ENCODE measurements around the gene KCNJ6.
"Not testable (repeated sequence)": the region's sequence is repeated elsewhere in the genome, so short reads cannot be mapped to it uniquely, and the experiment has no call there.

The KCNJ6 gene

DNA sequence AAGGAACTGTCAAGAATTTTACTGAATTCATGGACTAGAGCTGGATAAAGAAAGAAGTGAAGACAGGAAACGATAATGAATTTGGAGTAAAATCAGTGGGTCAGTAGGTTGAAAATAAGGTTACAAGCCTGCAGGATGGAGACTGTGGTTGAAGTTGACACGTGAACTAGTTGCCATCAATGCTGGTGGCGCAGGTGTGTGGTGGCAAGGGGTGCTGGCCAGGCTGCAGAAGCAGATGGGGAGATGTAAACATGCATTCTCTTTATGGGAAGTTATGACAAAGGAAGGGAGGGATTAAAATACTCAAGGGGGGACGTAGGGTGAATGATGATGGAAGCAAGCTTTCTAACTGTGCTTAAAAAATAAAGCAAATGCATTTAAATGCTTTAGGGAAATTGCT, 263.1 kb downstream of the KCNJ6 start:
- Histone ChIP-seq H3K9me3 (replicated peaks; ENCODE audit: low read length) (no peaks in the 10 kb centered on the region), H3K9ac (ENCODE audit: low read depth, low read length) (no peak overlapping the region), H3K36me3 (ENCODE audit: insufficient read depth, low read length) (no peaks in the 10 kb centered on the region), H3K4me3 (ENCODE audit: low read length) (no peak overlapping the region), H3K27me3 (ENCODE audit: control insufficient read depth, insufficient read depth, low read length) (peaks cover 12% of the 10 kb centered on the region), H3K4me2 (ENCODE audit: low read length) (no peak overlapping the region), H3K4me1 (ENCODE audit: control insufficient read depth, insufficient read depth, low read length) (peaks cover 4% of the 10 kb centered on the region)

DNA sequence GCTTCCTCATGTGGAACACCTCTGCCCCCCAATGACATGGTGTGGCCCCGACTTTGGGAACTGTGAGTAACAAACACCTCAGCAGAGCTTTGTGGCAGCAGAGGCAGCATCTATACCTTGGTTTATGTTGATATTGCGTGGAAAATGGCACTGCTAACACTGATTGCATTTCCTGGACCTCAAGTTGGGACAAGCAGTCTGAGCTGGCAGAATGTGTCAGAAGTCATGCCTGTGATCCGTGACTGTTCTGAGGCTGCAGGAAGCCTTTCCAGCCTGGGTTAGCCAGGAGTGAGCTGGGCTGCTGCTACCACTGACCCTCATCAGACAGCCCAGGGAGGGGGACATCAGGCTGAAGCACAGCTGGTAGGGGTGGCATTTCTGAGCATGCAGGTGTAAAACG, 268.5 kb downstream of the KCNJ6 start:
- H3K27me3 ChIP-seq (ENCODE audit: control insufficient read depth, insufficient read depth, low read length) = peaks cover 7% of the 10 kb centered on the region
- no peaks in the 10 kb centered on the region for H3K9me3 ChIP-seq (replicated peaks; ENCODE audit: low read length)
- no peak overlapping the region for H3K4me3 ChIP-seq (ENCODE audit: low read length)
- H3K4me1 ChIP-seq (ENCODE audit: control insufficient read depth, insufficient read depth, low read length) = no peaks in the 10 kb centered on the region
- no peak overlapping the region for H3K9ac ChIP-seq (ENCODE audit: low read depth, low read length)
- no peaks in the 10 kb centered on the region for H3K36me3 ChIP-seq (ENCODE audit: insufficient read depth, low read length)
- H3K4me2 ChIP-seq (ENCODE audit: low read length) = no peak overlapping the region

DNA sequence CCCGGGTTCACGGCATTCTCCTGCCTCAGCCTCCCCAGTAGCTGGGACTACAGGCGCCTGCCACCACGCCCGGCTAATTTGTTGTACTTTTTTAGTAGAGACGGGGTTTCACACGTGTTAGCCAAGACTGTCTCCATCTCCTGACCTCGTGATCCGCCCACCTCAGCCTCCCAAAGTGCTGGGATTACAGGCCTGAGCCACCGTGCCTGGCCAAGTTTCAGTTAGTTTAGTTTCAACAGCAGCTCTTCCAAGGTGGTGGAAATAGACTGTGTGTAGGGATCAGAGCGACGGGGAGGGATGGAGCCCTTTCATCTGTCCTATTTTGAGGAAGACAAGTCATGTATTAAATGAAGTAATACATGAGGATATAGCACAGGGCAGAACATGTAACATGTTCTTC, 269.5 kb downstream of the KCNJ6 start:
- H3K4me2 ChIP-seq (ENCODE audit: low read length); H3K4me1 ChIP-seq (ENCODE audit: control insufficient read depth, insufficient read depth, low read length); H3K9me3 ChIP-seq (replicated peaks; ENCODE audit: low read length); H3K4me3 ChIP-seq (ENCODE audit: low read length); H3K36me3 ChIP-seq (ENCODE audit: insufficient read depth, low read length); H3K9ac ChIP-seq (ENCODE audit: low read depth, low read length); H3K27me3 ChIP-seq (ENCODE audit: control insufficient read depth, insufficient read depth, low read length): not testable (repeated sequence)

DNA sequence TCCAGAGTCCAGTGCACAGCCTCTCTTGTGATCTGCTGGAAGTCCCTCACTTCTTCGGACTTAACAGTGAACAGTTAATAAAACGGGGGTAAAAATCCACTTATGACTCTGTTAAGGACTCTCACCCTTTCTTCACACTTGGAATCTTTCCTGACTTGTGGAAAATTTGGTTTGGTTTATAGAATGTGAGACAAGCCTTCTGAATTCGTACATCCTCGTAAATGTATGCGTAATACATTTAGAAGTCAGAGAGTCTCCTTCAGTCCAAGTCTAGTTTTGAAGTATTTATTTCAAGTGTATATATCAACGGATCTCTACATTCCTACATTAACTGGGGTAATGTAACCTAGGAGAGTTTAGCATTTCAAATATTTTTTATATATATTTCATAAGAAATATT, 270.4 kb downstream of the KCNJ6 start:
- Histone ChIP-seq H3K4me3 (ENCODE audit: low read length) (no peak overlapping the region), H3K4me1 (ENCODE audit: control insufficient read depth, insufficient read depth, low read length) (no peaks in the 10 kb centered on the region), H3K27me3 (ENCODE audit: control insufficient read depth, insufficient read depth, low read length) (no peaks in the 10 kb centered on the region), H3K9me3 (replicated peaks; ENCODE audit: low read length) (no peaks in the 10 kb centered on the region), H3K4me2 (ENCODE audit: low read length) (no peak overlapping the region), H3K36me3 (ENCODE audit: insufficient read depth, low read length) (no peaks in the 10 kb centered on the region), H3K9ac (ENCODE audit: low read depth, low read length) (no peak overlapping the region)

DNA sequence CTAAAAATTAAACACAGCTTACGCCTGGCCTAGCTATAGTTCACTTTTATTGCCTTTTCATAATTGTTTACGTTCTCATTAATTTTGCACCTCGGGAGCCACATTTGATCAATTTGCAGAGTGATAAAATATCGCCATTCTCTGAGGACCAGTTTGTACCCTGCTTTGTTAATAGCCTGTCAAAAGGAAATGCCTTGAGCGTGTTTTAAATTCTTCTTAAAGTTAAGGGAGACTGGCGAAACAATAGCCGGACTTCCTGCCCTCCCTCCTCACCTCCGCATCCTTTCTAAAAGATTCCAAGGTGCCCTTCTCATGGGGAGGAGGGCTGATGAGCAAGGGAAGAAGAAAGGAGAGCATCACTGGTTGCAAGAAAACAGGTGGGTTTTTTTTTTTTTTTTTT, 271.6 kb downstream of the KCNJ6 start:
- Histone ChIP-seq H3K4me1 (ENCODE audit: control insufficient read depth, insufficient read depth, low read length) (no peaks in the 10 kb centered on the region), H3K9ac (ENCODE audit: low read depth, low read length) (no peak overlapping the region), H3K4me2 (ENCODE audit: low read length) (no peak overlapping the region), H3K4me3 (ENCODE audit: low read length) (no peak overlapping the region), H3K27me3 (ENCODE audit: control insufficient read depth, insufficient read depth, low read length) (no peaks in the 10 kb centered on the region), H3K36me3 (ENCODE audit: insufficient read depth, low read length) (no peaks in the 10 kb centered on the region), H3K9me3 (replicated peaks; ENCODE audit: low read length) (no peaks in the 10 kb centered on the region)

DNA sequence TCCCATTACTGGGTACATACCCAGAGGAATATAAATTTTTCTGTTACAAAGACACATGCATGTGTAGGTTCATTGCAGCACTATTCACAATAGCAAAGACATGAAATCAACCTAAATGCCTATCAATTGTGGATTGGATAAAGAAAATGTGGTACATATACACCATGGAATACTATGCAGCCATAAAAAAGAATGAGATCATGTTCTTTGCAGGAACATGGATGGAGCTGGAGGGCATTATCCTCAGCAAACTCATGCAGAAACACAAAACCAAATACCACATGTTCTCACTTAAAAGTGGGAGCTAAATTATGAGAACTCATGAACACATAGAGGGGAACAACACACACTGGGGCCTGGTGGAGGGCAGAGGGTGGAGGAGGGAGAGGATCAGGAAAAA, 272.4 kb downstream of the KCNJ6 start:
- H3K9me3 ChIP-seq (replicated peaks; ENCODE audit: low read length); H3K4me1 ChIP-seq (ENCODE audit: control insufficient read depth, insufficient read depth, low read length); H3K9ac ChIP-seq (ENCODE audit: low read depth, low read length); H3K36me3 ChIP-seq (ENCODE audit: insufficient read depth, low read length); H3K4me2 ChIP-seq (ENCODE audit: low read length); H3K4me3 ChIP-seq (ENCODE audit: low read length); H3K27me3 ChIP-seq (ENCODE audit: control insufficient read depth, insufficient read depth, low read length): not testable (repeated sequence)

DNA sequence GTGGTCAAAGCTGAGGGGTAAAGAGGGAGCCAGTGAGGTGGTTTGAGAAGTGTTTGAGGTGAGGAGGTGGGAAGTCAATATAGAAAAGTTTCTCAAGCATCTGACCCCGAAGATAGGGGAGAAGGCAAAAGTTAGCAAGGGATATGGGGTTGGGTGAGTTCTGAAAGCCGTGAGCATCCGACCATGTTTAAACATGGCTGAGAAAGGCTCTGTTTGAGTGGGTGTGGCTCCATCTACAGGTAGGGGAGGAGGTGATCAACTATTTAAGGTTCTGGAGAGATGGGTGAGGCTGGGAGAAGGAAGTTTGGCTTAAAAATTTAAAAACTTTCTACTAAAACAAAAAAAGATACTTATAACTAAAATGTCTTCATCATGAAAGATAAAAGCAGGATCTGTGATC, 273.8 kb downstream of the KCNJ6 start:
- no peaks in the 10 kb centered on the region for H3K27me3 ChIP-seq (ENCODE audit: control insufficient read depth, insufficient read depth, low read length)
- no peak overlapping the region for H3K9ac ChIP-seq (ENCODE audit: low read depth, low read length)
- no peaks in the 10 kb centered on the region for H3K9me3 ChIP-seq (replicated peaks; ENCODE audit: low read length)
- no peaks in the 10 kb centered on the region for H3K4me1 ChIP-seq (ENCODE audit: control insufficient read depth, insufficient read depth, low read length)
- H3K4me2 ChIP-seq (ENCODE audit: low read length) = no peak overlapping the region
- no peak overlapping the region for H3K4me3 ChIP-seq (ENCODE audit: low read length)
- H3K36me3 ChIP-seq (ENCODE audit: insufficient read depth, low read length) = no peaks in the 10 kb centered on the region

DNA sequence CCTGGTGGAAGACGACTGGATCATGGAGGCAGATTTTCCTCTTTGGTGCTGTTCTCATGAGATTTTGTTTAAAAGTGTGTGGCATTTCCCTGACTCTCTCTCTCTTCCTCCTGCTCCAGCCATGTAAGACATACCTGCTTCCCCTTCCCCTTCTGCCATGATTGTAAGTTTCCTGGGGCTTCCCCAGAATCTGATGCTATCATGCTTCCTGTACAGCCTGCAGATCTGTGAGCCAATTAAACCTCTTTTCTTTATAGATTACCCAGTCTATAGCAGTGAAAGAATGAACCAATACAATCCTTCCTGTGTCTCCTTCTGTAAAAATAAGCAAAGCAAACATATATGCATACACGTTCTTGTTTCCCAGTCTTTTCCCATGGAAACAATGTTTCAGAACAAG, 276.5 kb downstream of the KCNJ6 start:
- no peak overlapping the region for H3K9ac ChIP-seq (ENCODE audit: low read depth, low read length)
- H3K4me2 ChIP-seq (ENCODE audit: low read length) = no peak overlapping the region
- H3K36me3 ChIP-seq (ENCODE audit: insufficient read depth, low read length) = no peaks in the 10 kb centered on the region
- no peaks in the 10 kb centered on the region for H3K27me3 ChIP-seq (ENCODE audit: control insufficient read depth, insufficient read depth, low read length)
- no peak overlapping the region for H3K4me3 ChIP-seq (ENCODE audit: low read length)
- no peaks in the 10 kb centered on the region for H3K9me3 ChIP-seq (replicated peaks; ENCODE audit: low read length)
- H3K4me1 ChIP-seq (ENCODE audit: control insufficient read depth, insufficient read depth, low read length) = peaks cover 16% of the 10 kb centered on the region

DNA sequence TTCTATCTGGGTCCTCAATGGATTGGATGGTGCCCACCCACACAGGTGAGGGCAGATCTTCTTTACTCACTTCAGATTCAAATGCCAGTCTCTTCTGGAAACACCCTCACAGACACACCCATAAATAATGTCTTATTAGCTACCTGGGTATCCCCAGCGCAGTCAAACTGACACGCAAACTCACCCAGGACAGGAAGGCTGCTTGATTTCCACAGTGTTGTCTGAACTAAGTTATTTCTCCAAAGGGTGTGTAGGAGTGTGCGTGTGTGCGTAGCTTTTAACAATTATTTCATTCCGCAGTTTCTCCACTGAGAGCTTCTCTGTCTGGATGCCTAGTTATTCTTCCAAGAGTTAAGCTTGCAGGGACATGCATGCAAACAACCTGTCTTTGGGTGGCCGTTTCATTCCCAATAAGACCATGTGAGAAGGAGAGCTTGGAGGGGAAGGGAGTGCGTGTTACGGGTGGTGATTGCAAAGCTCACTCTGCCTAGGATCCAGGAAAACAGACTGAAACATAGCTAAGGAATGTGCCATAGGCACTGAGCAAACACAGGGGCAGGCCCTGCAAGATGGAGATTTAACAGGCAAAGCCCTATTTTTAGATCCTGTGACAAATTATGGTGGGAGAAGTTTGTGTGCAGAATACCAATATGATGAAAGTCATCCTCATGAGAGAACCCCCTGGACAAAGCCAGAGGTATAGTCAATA, 280.0 kb downstream of the KCNJ6 start:
- no peaks in the 10 kb centered on the region for H3K36me3 ChIP-seq (ENCODE audit: insufficient read depth, low read length)
- peaks cover 3% of the 10 kb centered on the region for H3K27me3 ChIP-seq (ENCODE audit: control insufficient read depth, insufficient read depth, low read length)
- H3K4me2 ChIP-seq (ENCODE audit: low read length) = peak overlapping the region; percentile 45
- H3K9me3 ChIP-seq (replicated peaks; ENCODE audit: low read length) = no peaks in the 10 kb centered on the region
- H3K9ac ChIP-seq (ENCODE audit: low read depth, low read length) = peak overlapping the region; percentile 72
- peak overlapping the region; percentile 13 for H3K4me3 ChIP-seq (ENCODE audit: low read length)
- H3K4me1 ChIP-seq (ENCODE audit: control insufficient read depth, insufficient read depth, low read length) = peaks cover 16% of the 10 kb centered on the region

DNA sequence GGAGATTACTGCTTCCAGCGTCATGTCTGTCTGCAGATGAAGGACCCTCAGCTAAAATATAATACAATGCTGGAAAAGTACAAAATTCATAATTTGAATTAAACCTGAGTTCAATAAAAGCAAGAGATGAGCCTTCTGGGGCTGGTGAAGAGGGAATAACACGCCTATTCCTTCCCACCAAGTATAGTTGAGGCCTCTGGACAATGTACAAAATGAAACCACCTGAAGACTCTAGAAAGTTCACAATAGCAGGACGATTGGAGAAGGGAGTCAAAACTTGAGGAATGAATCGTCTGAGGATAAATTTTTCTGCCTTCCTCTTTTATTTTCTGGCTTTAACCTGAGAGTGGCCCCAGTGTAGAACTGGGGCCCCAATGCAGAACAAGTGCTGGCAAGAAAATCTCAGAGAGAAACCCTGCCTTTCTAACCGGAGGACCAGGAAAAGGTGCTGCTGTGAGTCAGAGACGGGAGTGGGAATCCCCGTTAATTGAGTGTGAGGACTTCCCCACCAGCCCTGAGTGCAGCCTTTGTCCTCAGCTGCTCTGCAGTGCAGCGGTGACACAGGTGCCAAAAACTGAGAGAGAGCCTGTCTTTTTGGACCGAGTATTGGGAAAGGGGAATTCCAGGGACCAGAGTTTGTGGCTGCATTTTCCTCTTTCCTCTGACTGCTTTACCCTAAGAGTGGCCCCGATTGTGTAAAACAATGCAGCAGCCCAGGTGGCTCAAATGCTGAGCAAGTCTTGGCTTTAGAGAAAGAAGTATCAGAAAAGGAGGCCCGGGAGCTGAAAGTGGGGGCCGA, 284.7 kb downstream of the KCNJ6 start:
- H3K27me3 ChIP-seq (ENCODE audit: control insufficient read depth, insufficient read depth, low read length) = peaks cover 3% of the 10 kb centered on the region
- H3K4me1 ChIP-seq (ENCODE audit: control insufficient read depth, insufficient read depth, low read length) = peaks cover 12% of the 10 kb centered on the region
- no peaks in the 10 kb centered on the region for H3K36me3 ChIP-seq (ENCODE audit: insufficient read depth, low read length)
- H3K9ac ChIP-seq (ENCODE audit: low read depth, low read length) = no peak overlapping the region
- H3K4me3 ChIP-seq (ENCODE audit: low read length) = no peak overlapping the region
- H3K4me2 ChIP-seq (ENCODE audit: low read length) = peak overlapping the region; percentile 9
- H3K9me3 ChIP-seq (replicated peaks; ENCODE audit: low read length) = no peaks in the 10 kb centered on the region

DNA sequence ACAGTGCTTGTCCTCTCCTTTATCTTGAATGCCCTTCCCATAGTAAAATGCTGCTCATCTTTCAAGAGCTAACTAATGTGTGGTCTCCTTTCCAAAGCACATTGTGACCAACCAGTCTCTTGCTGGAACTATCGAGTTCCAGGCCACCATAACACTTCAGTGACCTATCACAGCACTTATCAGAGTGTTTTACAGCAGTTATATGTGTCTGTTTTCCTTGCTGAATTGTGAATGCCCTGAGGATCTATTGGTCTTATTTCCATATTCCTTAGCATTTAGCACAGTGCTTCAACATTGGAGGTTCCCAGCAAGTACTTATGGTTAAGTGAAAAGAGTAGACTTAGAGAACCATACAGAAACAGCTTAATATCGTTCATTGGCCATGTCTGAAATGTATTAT, 285.4 kb downstream of the KCNJ6 start:
- H3K9me3 ChIP-seq (replicated peaks; ENCODE audit: low read length) = no peaks in the 10 kb centered on the region
- H3K4me1 ChIP-seq (ENCODE audit: control insufficient read depth, insufficient read depth, low read length) = peaks cover 6% of the 10 kb centered on the region
- no peak overlapping the region for H3K9ac ChIP-seq (ENCODE audit: low read depth, low read length)
- peaks cover 3% of the 10 kb centered on the region for H3K27me3 ChIP-seq (ENCODE audit: control insufficient read depth, insufficient read depth, low read length)
- no peaks in the 10 kb centered on the region for H3K36me3 ChIP-seq (ENCODE audit: insufficient read depth, low read length)
- no peak overlapping the region for H3K4me2 ChIP-seq (ENCODE audit: low read length)
- H3K4me3 ChIP-seq (ENCODE audit: low read length) = no peak overlapping the region

DNA sequence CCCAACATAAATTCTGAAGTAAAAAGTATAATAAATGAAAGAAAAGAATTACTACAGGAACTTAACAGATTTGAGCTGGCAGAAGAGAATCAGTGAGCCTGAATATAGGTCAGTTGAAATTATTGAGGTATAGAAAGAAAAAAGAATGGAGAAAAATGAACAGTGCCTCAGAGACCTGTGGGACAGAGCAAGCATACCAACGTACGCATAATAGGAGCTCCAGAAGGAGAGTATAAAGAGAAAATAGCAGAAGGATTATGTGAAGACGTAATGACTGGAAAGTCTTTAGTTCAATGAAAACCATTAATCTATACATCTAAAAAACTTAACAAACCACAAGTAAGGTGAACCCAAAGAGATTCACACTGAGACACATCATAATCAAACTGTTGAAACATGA, 287.9 kb downstream of the KCNJ6 start:
- Histone ChIP-seq H3K4me3 (ENCODE audit: low read length) (no peak overlapping the region), H3K4me1 (ENCODE audit: control insufficient read depth, insufficient read depth, low read length) (peaks cover 5% of the 10 kb centered on the region), H3K9me3 (replicated peaks; ENCODE audit: low read length) (no peaks in the 10 kb centered on the region)

More for the DNA sequence above, 287.9 kb downstream of the KCNJ6 start:
- H3K4me2 ChIP-seq (ENCODE audit: low read length) = no peak overlapping the region
- H3K27me3 ChIP-seq (ENCODE audit: control insufficient read depth, insufficient read depth, low read length) = peaks cover 3% of the 10 kb centered on the region
- no peaks in the 10 kb centered on the region for H3K36me3 ChIP-seq (ENCODE audit: insufficient read depth, low read length)
- no peak overlapping the region for H3K9ac ChIP-seq (ENCODE audit: low read depth, low read length)
